ENCODE measurements around the gene UNC13B. TPM values are rescaled to one million over a fixed set of nuclear protein-coding genes. Genes with fewer than 3 reads are reported as not detected.
A peak's percentile ranks its signal among the peaks of the same experiment; 100 is the strongest.

The UNC13B gene
- total and polyA plus RNA-seq, 9 of the 15 experiments (the other 6 are each of a cell fraction or from before 2014, with no cell fraction given): 2.4 to 11.5 (median 8.6) TPM

- 0 out of 2 replicates have a peak, but pooled peaks have one; percentile 27 for TF ChIP-seq THAP12 (CRISPR knock-in tag; IDR thresholded peaks at IDR 0.05)
- TF ChIP-seq TAF1 (IDR thresholded peaks at IDR 0.05; ENCODE audit: control insufficient read depth, extremely low read depth, insufficient read depth, low read length, severe bottlenecking): peak; percentile 23
- peak; percentile 93 for TF ChIP-seq POLR2G (IDR thresholded peaks at IDR 0.05; ENCODE audit: low read depth, low read length)
- TF ChIP-seq ZNF395 (CRISPR knock-in tag; IDR thresholded peaks at IDR 0.05): no peak
- no peak for TF ChIP-seq ZNF57 (CRISPR knock-in tag; IDR thresholded peaks at IDR 0.05)
- TF ChIP-seq ID3 (CRISPR knock-in tag; IDR thresholded peaks at IDR 0.05): no peak
- no peak for TF ChIP-seq ID3 (tag; IDR thresholded peaks at IDR 0.05)
- TF ChIP-seq ZNF764 (CRISPR knock-in tag; IDR thresholded peaks at IDR 0.05; ENCODE audit: low read depth): no peak
- TF ChIP-seq ELK1 (CRISPR knock-in tag; IDR thresholded peaks at IDR 0.05): no peak
- no peak for TF ChIP-seq ZNF140 (CRISPR knock-in tag; IDR thresholded peaks at IDR 0.05)
- TF ChIP-seq PHB2 (IDR thresholded peaks at IDR 0.05; ENCODE audit: low read depth): no peak
- no peak for TF ChIP-seq ZBTB7A (IDR thresholded peaks at IDR 0.05; ENCODE audit: borderline replicate concordance, control insufficient read depth, low read depth, low read length)
- TF ChIP-seq CLOCK (CRISPR knock-in tag; IDR thresholded peaks at IDR 0.05; ENCODE audit: borderline replicate concordance): no peak
- no peak for TF ChIP-seq MTA1 (IDR thresholded peaks at IDR 0.05; ENCODE audit: borderline replicate concordance)
- TF ChIP-seq UBTF (IDR thresholded peaks at IDR 0.05; ENCODE audit: borderline replicate concordance in 1 of 2, low read depth in 2 of 2, low read length in 2 of 2): peak; percentile 12 to 65; a peak in 2 of 4 replicates
Measured at GRCh38 chr9:35161713-35162604, at the start of gene UNC13B (continued).
